Ramos (cell line): ENCODE data around the gene FTO.

Experiments used
- in situ Hi-C: fragments of 300-500 bp; cut with MboI; formaldehyde crosslinking; loops from one replicate; pipeline ENCODE4 v1.14.3; 2022; ENCODE audit warnings: low sequenced_read_pairs; ENCODE audit not compliant: unreplicated experiment

Gene FTO

GRCh38 chr16:53915452-53916160, 211.7 kb downstream of the FTO start:
- in situ Hi-C loops: no loop called here

- in situ Hi-C loops: no loop called here
Observed at GRCh38 chr16:53920988-53921387, 217.0 kb downstream of the FTO start.

GRCh38 chr16:53922067-53922806, 218.3 kb downstream of the FTO start:
- in situ Hi-C loops: no loop called here

GRCh38 chr16:53922807-53923571, 219.0 kb downstream of the FTO start:
- in situ Hi-C loops: no loop called here

- in situ Hi-C loops: no loop called here
Observed at GRCh38 chr16:53924331-53925106, 220.6 kb downstream of the FTO start.

- in situ Hi-C loops: no loop called here
Observed at GRCh38 chr16:53925107-53925410, 221.1 kb downstream of the FTO start.

GRCh38 chr16:53925526-53925925, 221.6 kb downstream of the FTO start:
- in situ Hi-C loops: no loop called here

GRCh38 chr16:53926209-53926608, 222.3 kb downstream of the FTO start:
- in situ Hi-C loops: no loop called here

- in situ Hi-C loops: no loop called here
Observed at GRCh38 chr16:53932975-53933374, 229.0 kb downstream of the FTO start.

GRCh38 chr16:53933407-53933806, 229.5 kb downstream of the FTO start:
- in situ Hi-C loops: no loop called here

GRCh38 chr16:53936052-53936451, 232.1 kb downstream of the FTO start:
- in situ Hi-C loops: no loop called here

- in situ Hi-C loops: no loop called here
Observed at GRCh38 chr16:53936529-53936928, 232.6 kb downstream of the FTO start.

GRCh38 chr16:53937161-53937880, 233.4 kb downstream of the FTO start:
- in situ Hi-C loops: no loop called here

- in situ Hi-C loops: no loop called here
Observed at GRCh38 chr16:53944025-53944424, 240.1 kb downstream of the FTO start.

- in situ Hi-C loops: no loop called here
Observed at GRCh38 chr16:53945996-53946395, 242.0 kb downstream of the FTO start.

GRCh38 chr16:53946746-53947386, 242.9 kb downstream of the FTO start:
- in situ Hi-C loops: no loop called here

GRCh38 chr16:53947642-53948041, 243.7 kb downstream of the FTO start:
- in situ Hi-C loops: no loop called here

GRCh38 chr16:53948326-53948725, 244.4 kb downstream of the FTO start:
- in situ Hi-C loops: no loop called here

- in situ Hi-C loops: no loop called here
Observed at GRCh38 chr16:53948734-53949430, 244.9 kb downstream of the FTO start.
